Kasumi-1 (cell line): Measurements from ENCODE around the gene POLH.
A peak's percentile ranks its signal among the peaks of the same experiment; 100 is the strongest.
"Not testable (repeated sequence)": the region's sequence is repeated elsewhere in the genome, so short reads cannot be mapped to it uniquely, and the experiment has no call there.

Experiments
- DNase-seq, 2 experiments: peaks; one replicate each; lab custom pipeline; 2025; lab: John Stamatoyannopoulos, UW

The POLH gene

DNA sequence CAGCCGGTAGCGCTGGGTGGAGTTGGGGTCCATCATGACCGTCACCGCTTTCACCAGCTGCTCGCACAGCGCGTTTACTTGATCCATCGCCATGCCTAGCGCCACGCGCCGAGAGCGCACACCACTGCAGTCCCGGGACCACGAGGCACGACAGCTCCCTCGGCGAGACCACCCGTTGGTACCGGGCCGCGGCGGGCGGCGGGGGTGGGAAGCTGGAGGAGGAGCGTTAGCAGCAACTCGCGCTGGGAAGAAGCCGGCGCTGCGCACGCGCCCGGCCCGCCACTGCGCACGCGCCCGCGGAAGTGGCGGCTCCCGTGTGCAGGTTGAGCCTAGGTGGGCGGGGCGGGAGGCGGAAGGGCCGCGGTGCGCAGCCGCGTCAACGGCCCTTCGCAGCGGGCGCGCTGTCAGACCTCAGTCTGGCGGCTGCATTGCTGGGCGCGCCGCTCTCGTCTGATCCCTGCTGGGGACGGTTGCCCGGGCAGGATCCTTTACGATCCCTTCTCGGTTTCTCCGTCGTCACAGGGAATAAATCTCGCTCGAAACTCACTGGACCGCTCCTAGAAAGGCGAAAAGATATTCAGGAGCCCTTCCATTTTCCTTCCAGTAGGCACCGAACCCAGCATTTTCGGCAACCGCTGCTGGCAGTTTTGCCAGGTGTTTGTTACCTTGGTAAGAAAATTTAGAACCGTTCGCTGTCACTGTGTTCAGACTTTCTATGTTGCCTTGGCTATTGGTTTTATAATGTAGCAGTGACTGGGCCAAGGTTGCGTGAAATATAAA, at the start of gene POLH, which contains the start of gene XPO5:
POLH (plus strand) TSS at position 414 of the 780 bp plus-strand sequence. CDS start 6,135 bp downstream, outside the sequence.
XPO5 (minus strand) TSS at position 267 of the 780 bp plus-strand sequence; CDS start at position 93, 174 bp downstream.
- DNase-seq: peak; percentile 89 to 90

GRCh38 chr6:43532201-43532600, 43.8 kb upstream of the POLH start:
- DNase-seq: no peak

GRCh38 chr6:43538986-43539385, 37.0 kb upstream of the POLH start:
- DNase-seq: not testable (repeated sequence)

DNA sequence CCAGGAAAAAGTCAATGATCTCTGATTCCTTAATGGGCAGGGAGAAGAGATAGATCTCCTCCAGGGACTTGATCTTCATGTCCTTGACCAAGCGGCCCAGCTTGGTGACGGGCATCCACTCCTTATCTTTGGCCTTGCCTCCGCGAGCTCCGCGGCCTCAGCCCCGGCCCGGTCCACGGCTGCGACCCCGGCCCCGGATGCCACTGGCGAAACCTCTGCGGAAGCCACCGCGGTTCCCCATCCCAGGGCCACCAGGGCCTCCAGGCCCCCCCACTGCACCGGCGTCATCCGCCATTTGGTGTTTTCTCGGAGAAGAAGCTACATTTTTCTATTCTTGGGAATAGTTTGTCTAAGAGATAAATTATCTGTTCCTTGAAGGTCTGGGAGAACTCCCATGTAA, 36.6 kb upstream of the POLH start:
- DNase-seq: not testable (repeated sequence)

DNA sequence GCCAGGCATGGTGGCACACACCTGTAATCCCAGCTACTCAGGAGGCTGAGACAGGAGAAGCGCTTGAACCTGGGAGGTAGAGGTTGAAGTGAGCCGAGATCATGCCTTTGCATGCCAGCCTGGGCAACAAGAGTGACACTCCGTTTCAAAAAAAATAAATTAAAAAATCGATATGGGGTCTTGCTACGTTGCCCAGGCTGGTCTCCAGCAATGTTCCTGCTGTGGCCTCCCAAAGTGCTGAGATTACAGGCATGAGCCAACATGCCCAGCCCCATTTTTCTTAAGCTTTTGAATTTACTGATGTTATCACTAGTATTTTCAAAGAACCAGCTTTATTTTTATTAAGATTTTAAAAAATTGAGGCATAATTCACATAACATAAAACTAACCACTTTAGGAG, 35.5 kb upstream of the POLH start:
- no peak for DNase-seq

GRCh38 chr6:43541774-43542471, 34.1 kb upstream of the POLH start:
- DNase-seq: no peak

- no peak for DNase-seq
Measured at GRCh38 chr6:43544461-43544860, 31.5 kb upstream of the POLH start.

DNA sequence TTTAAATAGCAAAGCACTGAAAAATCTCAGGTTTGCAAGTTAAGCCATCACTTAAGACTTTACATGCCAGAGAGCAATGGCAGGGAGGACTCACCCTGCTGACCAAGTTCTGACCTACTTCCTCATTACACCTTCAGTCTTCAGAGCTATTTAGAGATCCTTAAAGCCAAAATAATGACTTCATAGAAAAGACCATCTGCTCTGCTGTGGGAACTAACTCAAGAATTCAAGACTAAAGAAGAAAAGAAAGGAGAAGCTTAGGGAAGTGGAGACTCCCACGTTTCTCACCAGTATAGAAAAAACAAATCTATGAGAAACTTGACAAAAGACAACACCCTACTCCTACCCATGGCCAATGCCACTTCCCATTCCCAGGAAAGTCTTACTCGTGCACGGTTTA, 28.8 kb upstream of the POLH start:
- no peak for DNase-seq

GRCh38 chr6:43557620-43558019, 18.4 kb upstream of the POLH start:
- DNase-seq: not testable (repeated sequence)

- no peak for DNase-seq
Measured at GRCh38 chr6:43559328-43559727, 16.7 kb upstream of the POLH start.

GRCh38 chr6:43570876-43571441, 5.0 kb upstream of the POLH start:
- no peak for DNase-seq

GRCh38 chr6:43572015-43572414, 4.0 kb upstream of the POLH start:
- no peak for DNase-seq

DNA sequence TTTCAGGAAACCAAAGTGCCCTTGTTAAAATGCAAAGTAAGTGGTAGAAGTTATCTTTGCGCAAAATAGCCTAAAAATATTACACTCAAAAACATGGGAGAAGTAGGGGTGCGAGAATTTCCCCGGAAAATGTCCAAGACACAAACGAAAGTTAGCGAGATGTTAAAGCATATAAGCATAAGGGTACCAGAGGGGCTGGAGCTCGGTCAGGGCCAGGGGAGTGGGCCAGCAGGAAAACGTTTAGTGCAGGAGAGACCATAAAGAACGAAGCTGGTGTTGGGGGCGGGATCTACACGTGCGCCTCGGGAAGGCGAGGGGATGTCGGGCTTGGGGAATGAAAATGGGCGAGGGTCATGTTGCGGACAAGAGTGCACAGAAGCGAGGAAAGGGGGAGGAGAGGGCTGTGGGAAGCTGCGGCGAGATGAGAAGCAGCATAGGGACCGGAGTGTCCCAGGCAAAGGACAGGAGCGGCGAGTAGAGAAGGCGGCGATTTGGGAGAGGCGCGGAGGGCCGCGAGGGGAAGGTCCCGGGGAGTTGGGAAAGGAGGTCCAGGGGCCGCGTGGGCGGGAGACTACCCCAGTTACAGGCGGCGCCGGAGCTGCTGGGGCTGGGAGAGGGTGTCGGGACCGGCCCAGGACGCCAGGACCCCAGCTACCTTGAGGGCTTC, 747 bp upstream of the POLH start:
- DNase-seq: peak; percentile 38 to 43

GRCh38 chr6:43578748-43579147, 2.8 kb downstream of the POLH start:
- DNase-seq: no peak

DNA sequence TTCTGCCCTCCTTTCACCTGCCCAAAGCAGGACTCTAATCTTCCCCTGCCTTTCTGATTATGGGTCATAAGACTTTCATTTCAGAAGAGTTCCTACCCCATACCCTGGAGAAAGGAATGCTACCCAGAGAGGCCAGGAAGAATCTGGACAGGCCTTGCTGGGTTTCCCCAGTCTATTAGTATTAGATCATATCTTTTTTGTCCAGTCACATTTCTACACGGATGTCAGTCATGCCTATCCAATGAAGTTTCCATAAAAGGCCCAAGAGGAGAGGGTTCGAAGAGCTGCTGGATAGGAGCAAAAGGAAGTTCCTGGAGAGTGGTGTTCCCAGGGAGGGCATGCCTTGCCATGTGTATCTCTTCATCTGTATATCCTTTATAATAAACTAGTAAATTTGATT, 3.2 kb downstream of the POLH start:
- no peak for DNase-seq

- DNase-seq: no peak
Measured at GRCh38 chr6:43582911-43583310, 6.9 kb downstream of the POLH start.

- DNase-seq: no peak
Measured at GRCh38 chr6:43584892-43585570, 9.0 kb downstream of the POLH start.

DNA sequence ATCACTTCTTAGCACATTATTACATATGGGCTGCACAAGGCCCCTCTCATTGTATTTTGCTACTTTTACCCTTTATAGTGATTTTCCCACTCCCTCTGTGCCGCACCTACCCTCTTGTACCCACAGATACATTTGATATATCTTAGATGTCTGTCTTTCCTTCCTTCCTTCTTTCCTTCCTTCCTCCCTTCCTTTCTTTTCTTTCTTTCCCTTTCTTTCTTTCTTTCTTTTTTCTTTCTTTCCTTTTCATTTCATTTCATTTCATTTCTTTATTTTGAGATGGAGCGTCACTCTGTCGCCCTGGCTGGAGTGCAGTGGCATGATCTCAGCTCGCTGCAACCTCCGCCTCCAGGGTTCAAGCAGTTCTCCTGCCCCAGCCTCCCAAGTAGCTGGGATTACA, 12.2 kb downstream of the POLH start:
- no peak for DNase-seq

DNA sequence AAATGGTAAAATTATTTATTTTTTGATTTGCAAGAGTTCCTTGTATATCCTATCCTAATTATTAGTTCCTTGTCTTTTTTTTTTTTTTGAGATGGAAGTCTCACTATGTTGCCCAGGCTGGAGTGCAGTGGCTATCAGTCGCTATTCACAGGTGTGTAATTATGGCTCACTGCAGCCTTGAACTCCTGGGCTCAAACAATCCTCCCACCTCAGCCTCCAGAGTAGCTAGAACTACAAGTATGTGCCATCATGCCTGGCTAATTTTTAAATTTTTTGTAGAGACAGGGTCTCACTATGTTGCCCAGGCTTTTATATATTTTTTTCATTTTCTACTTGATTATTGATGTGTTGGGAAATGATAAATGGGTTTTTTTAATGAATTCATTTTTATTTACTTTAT, 13.6 kb downstream of the POLH start:
- not testable (repeated sequence) for DNase-seq

GRCh38 chr6:43593938-43594337, 18.0 kb downstream of the POLH start:
- no peak for DNase-seq

- no peak for DNase-seq
Measured at GRCh38 chr6:43600595-43600994, 24.6 kb downstream of the POLH start.

DNA sequence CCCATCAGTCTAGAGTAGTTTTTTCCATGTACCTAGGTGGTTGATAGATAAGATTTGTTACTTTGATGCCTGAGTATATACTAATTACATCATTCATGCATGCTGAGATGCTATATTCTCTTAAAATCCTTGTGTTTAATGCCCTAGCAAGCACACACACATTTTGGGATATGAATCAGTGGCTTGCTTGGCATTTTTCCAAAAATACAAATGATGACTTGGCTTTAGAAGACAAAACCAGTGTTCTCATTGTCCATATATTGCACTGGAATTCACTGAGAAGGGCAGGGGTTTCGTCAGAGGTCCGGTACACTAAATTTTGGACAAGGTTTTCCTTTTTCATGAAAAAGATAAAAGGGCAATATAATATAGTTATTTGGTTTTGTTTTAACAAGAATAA, 28.2 kb downstream of the POLH start:
- no peak for DNase-seq
